DOHH2 (cell line): ENCODE measurements around the gene CBX4.

Experiments
- H3F3A ChIP-seq: fragments of 200-600 bp; sonication (generic), shearing (Covaris generic); 2 replicates; pipeline ENCODE4 v1.6.0; 2016; ENCODE audit warnings: antibody characterized with exemption, mild to moderate bottlenecking; ENCODE audit not compliant: control insufficient read depth, insufficient read depth
- H3K27ac ChIP-seq: fragments of 200-600 bp; sonication (generic); 2 replicates; pipeline ENCODE4 v1.5.1; 2014; ENCODE audit warnings: low read depth, mild to moderate bottlenecking, low read length, moderate library complexity
- H3K27me3 ChIP-seq: fragments of 200-600 bp; sonication (generic); 2 replicates; pipeline ENCODE4 v1.6.1; 2014; ENCODE audit warnings: mild to moderate bottlenecking, low read length, mixed read lengths; ENCODE audit not compliant: control insufficient read depth
- H3K36me3 ChIP-seq: fragments of 200-600 bp; sonication (generic); 2 replicates; pipeline ENCODE4 v1.6.1; 2014; ENCODE audit warnings: mild to moderate bottlenecking, low read length, moderate library complexity, mixed read lengths; ENCODE audit not compliant: control insufficient read depth
- H3K4me1 ChIP-seq: fragments of 200-600 bp; sonication (generic); 2 replicates; pipeline ENCODE4 v1.6.1; 2014; ENCODE audit warnings: mild to moderate bottlenecking, low read length, mixed read lengths; ENCODE audit not compliant: control insufficient read depth
- H3K4me2 ChIP-seq: fragments of 200-600 bp; sonication (generic); 2 replicates; pipeline ENCODE4 v1.6.0; 2014; ENCODE audit warnings: mild to moderate bottlenecking, low read length, moderate library complexity
- H3K4me3 ChIP-seq: fragments of 200-600 bp; sonication (generic); 2 replicates; pipeline ENCODE4 v1.5.1; 2014; ENCODE audit warnings: mild to moderate bottlenecking, low read length, mixed read lengths
- H3K79me2 ChIP-seq: fragments of 200-600 bp; sonication (generic); 2 replicates; pipeline ENCODE4 v1.6.1; 2014; ENCODE audit warnings: mild to moderate bottlenecking, low read length, mixed read lengths; ENCODE audit not compliant: control insufficient read depth
- H3K9me2 ChIP-seq: fragments of 200-600 bp; sonication (generic); replicated peaks from 2 replicates; pipeline ENCODE4 v1.6.1; 2014; ENCODE audit warnings: mild to moderate bottlenecking, low read length, mixed read lengths; ENCODE audit not compliant: control insufficient read depth
- H3K9me3 ChIP-seq: fragments of 200-600 bp; sonication (generic); 2 replicates; pipeline ENCODE4 v1.6.1; 2014; ENCODE audit warnings: antibody characterized with exemption, low read length, mixed read lengths; ENCODE audit not compliant: control insufficient read depth, insufficient read depth
- H4K20me1 ChIP-seq: fragments of 200-600 bp; sonication (generic); 2 replicates; pipeline ENCODE4 v1.6.0; 2014; ENCODE audit warnings: low read depth, mild to moderate bottlenecking, antibody characterized with exemption, low read length, moderate library complexity; ENCODE audit not compliant: control insufficient read depth, insufficient read depth
- CTCF ChIP-seq: fragments of 200-600 bp; sonication (generic); IDR thresholded peaks from one replicate; pipeline ENCODE4 v1.5.1; 2014; ENCODE audit warnings: antibody characterized with exemption, mild to moderate bottlenecking, low read depth, low read length; ENCODE audit not compliant: poor library complexity, severe bottlenecking
- EZH2phosphoT487 ChIP-seq: fragments of 200-600 bp; sonication (generic); IDR thresholded peaks from 2 replicates; pipeline ENCODE4 v1.6.1; 2017; ENCODE audit warnings: borderline replicate concordance, mild to moderate bottlenecking, antibody characterized with exemption, low read length, moderate library complexity, mixed read lengths

CBX4 gene

GRCh38 chr17:79814127-79814973, 24.9 kb downstream of the CBX4 start:
- peaks cover 36% of the 10 kb centered on the region for H3K4me1 ChIP-seq
- H3K9me2 ChIP-seq, result no peaks in the 10 kb centered on the region
- H3K79me2 ChIP-seq, result no peaks in the 10 kb centered on the region
- H3K4me2 ChIP-seq, result peak overlapping the region; percentile 62
- H3F3A ChIP-seq, result no peaks in the 10 kb centered on the region
- H3K27ac ChIP-seq, result no peak overlapping the region
- TF ChIP-seq CTCF (no peak), EZH2phosphoT487 (no peak)
- H4K20me1 ChIP-seq, result no peaks in the 10 kb centered on the region
- H3K4me3 ChIP-seq, result peak overlapping the region; percentile 57; the same call in 1 of the 2 replicates
- no peaks in the 10 kb centered on the region for H3K9me3 ChIP-seq
- H3K27me3 ChIP-seq, result peaks cover 31% of the 10 kb centered on the region
- no peaks in the 10 kb centered on the region for H3K36me3 ChIP-seq

DNA sequence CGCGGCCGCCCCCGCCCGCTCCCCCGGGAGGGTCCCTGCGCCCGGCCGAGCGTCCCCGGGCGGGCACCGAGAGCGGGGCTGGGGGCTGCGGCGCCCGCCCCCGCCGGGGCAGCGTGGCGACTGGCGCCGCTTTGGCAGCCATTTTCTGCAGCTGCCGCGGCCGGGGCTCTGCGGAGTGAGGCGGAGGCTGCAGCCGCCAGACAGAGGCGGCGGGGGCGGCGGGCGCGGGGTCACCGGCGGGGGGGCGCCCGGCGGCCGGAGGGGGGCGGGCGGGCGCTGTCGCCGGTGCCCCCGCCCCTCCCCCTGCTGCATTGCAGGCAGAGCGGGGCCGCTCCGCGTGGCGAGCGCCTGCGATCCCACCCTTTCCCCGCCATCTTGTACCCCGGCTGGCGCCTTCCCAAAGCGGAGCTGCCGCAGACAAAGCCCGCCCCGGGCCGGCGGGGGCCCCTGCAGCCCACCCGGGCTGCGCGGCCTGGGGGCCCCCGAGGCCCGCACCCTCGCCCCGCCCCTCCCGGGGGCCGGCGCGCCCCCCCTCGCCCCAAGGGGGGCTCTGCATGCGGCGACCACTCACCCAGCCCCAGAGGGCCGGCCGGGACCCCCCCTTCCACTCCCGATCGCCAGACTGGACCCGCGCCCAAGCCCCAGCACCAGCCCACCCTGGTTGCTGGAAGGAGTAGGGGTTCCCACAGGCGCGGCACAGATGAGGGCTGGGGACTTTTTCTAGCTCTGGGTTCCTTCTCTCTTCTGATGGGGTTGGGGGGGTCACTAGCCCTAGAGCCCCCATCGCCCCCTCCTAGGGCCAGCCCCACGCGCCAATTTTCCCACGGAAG, 25.7 kb downstream of the CBX4 start:
- peak overlapping the region; percentile 92 for H3K4me2 ChIP-seq
- TF ChIP-seq CTCF, result no peak
- no peak for TF ChIP-seq EZH2phosphoT487
- H3K79me2 ChIP-seq, result no peaks in the 10 kb centered on the region
- no peaks in the 10 kb centered on the region for H3K9me3 ChIP-seq
- H3K4me3 ChIP-seq, result peak overlapping the region; percentile 57
- H3K9me2 ChIP-seq, result no peaks in the 10 kb centered on the region
- H3K27me3 ChIP-seq, result peaks cover 39% of the 10 kb centered on the region
- no peak overlapping the region for H3K27ac ChIP-seq
- H3K4me1 ChIP-seq, result peaks cover 38% of the 10 kb centered on the region
- H4K20me1 ChIP-seq, result no peaks in the 10 kb centered on the region
- H3K36me3 ChIP-seq, result no peaks in the 10 kb centered on the region
- H3F3A ChIP-seq, result no peaks in the 10 kb centered on the region

GRCh38 chr17:79812353-79813258, 26.6 kb downstream of the CBX4 start:
- Histone ChIP-seq H4K20me1 (no peaks in the 10 kb centered on the region), H3K27ac (no peak overlapping the region), H3K36me3 (no peaks in the 10 kb centered on the region), H3K9me3 (no peaks in the 10 kb centered on the region), H3K9me2 (no peaks in the 10 kb centered on the region), H3K4me1 (peaks cover 38% of the 10 kb centered on the region), H3K4me3 (peak overlapping the region; percentile 57), H3K4me2 (peak overlapping the region; percentile 92), H3K79me2 (no peaks in the 10 kb centered on the region), H3K27me3 (peaks cover 48% of the 10 kb centered on the region), H3F3A (no peaks in the 10 kb centered on the region)
- no peak for TF ChIP-seq CTCF
